K562 (cell line): ENCODE results near the gene KNSTRN. TPM values are rescaled to one million over a fixed set of nuclear protein-coding genes. Genes with fewer than 3 reads are reported as not detected.

Source experiments
- CEBPB ChIP-seq: fragments of 450-650 bp; IDR thresholded peaks from 2 replicates; pipeline ENCODE4 v1.6.1; 2016; ENCODE audit warnings: missing genetic modification characterization, missing compliant biosample characterization
- CHD2 ChIP-seq: IDR thresholded peaks from 2 replicates; pipeline ENCODE4 v1.6.1; 2011; ENCODE audit warnings: low read depth, low read length
- EZH2 ChIP-seq: IDR thresholded peaks from 2 replicates; pipeline ENCODE4 v1.6.1; 2012; ENCODE audit warnings: low read depth, mild to moderate bottlenecking, inconsistent platforms, low read length, borderline replicate concordance
- GATAD2B ChIP-seq: fragments of 450-650 bp; IDR thresholded peaks from 2 replicates; pipeline ENCODE4 v1.6.1; 2017; ENCODE audit warnings: mild to moderate bottlenecking, borderline replicate concordance
- HNRNPUL1 ChIP-seq: fragments of 200-400 bp; formaldehyde crosslinking; IDR thresholded peaks from 2 replicates; pipeline ENCODE4 v1.6.1; 2017; ENCODE audit warnings: low read length
- ILF3 ChIP-seq: fragments of 450-650 bp; IDR thresholded peaks from 2 replicates; pipeline ENCODE4 v1.6.1; 2018; ENCODE audit warnings: antibody characterized with exemption, mild to moderate bottlenecking, moderate library complexity, borderline replicate concordance
- MED1 ChIP-seq: sonication (generic); formaldehyde crosslinking; IDR thresholded peaks from 2 replicates; pipeline ENCODE4 v1.8.1; 2023; ENCODE audit warnings: missing genetic modification reagents, borderline replicate concordance
- MEF2D ChIP-seq: conservative IDR thresholded peaks from 2 replicates; pipeline ENCODE4 v1.6.1; 2016; ENCODE audit warnings: low read depth, missing genetic modification characterization, missing compliant biosample characterization
- MEIS2 ChIP-seq: fragments of 450-650 bp; IDR thresholded peaks from 2 replicates; pipeline ENCODE4 v1.6.1; 2014; ENCODE audit warnings: mild to moderate bottlenecking; ENCODE audit not compliant: partially characterized antibody
- SLC30A9 ChIP-seq: fragments of 250-450 bp; sonication (Bioruptor Pico); IDR thresholded peaks from 2 replicates; pipeline ENCODE4 v1.8.0; 2022; ENCODE audit warnings: mild to moderate bottlenecking, moderate library complexity
- XRCC4 ChIP-seq: IDR thresholded peaks from one replicate; pipeline ENCODE4 v1.6.1; 2011; ENCODE audit not compliant: insufficient read depth, insufficient read length; ENCODE audit errors: extremely low read depth
- ZBTB1 ChIP-seq: sonication (generic); formaldehyde crosslinking; IDR thresholded peaks from 2 replicates; pipeline ENCODE4 v1.8.1; 2023; ENCODE audit warnings: missing genetic modification reagents, low read depth, mild to moderate bottlenecking, borderline replicate concordance
- ZC3H11A ChIP-seq: IDR thresholded peaks from 2 replicates; pipeline ENCODE4 v1.6.1; 2012; ENCODE audit warnings: low read depth, low read length, improper control_type of control experiment
- ZNF184 ChIP-seq: sonication (generic); formaldehyde crosslinking; IDR thresholded peaks from 2 replicates; pipeline ENCODE4 v1.5.0; 2020; ENCODE audit warnings: missing genetic modification reagents
- ZNF431 ChIP-seq: sonication (generic); formaldehyde crosslinking; IDR thresholded peaks from 2 replicates; pipeline ENCODE4 v1.8.0; 2022; ENCODE audit warnings: mild to moderate bottlenecking, missing genetic modification reagents
- ZNF77 ChIP-seq: fragments of 250-450 bp; sonication (Bioruptor Pico); IDR thresholded peaks from 2 replicates; pipeline ENCODE4 v1.5.0; 2020
- polyA plus RNA-seq, 8 experiments: library from polyadenylated mRNA; depleted of rRNA in 4 of 8; stranded (reverse) in 5 of 8; unstranded in 3 of 8; fragments of >200 nt; fragmentation: Nextera tagmentation in 2 of 8; fragmentation: Illumina TruSeq in 1 of 8; extraction: Ambion mirVana in 2 of 8; extraction: Trizol in 1 of 8; gene quantifications; 2 replicates each; pipeline versions ENCODE4 v1.2.1 to v1.2.3, GENCODE V29; 2011 to 2014; ENCODE audit warnings: inconsistent platforms in 1 of 8, missing spikeins in 1 of 8
- total RNA-seq, 7 experiments: library from RNA; depleted of rRNA in 6 of 7; stranded (reverse); fragments of >200 nt in 6 of 7; fragmentation: Illumina TruSeq in 2 of 7; extraction: Trizol in 2 of 7; gene quantifications; 2 replicates each; pipeline versions ENCODE4 v1.2.1 to v1.2.3, GENCODE V29; 2011 to 2021; ENCODE audit warnings: low replicate concordance in 1 of 7
- TF ChIP-seq, protein P1 (sequence below): sonication (generic); formaldehyde crosslinking; IDR thresholded peaks from 2 replicates; pipeline ENCODE4 v1.9.0; 2022; ENCODE audit warnings: mild to moderate bottlenecking, missing genetic modification reagents
- TF ChIP-seq, protein P2 (sequence below), 3 experiments: fragments of 200-800 bp in 1 of 3; fragments of 250-450 bp in 1 of 3; fragments of 450-650 bp in 1 of 3; sonication (Bioruptor Pico) in 1 of 3; sonication (Bioruptor generic) in 1 of 3; formaldehyde crosslinking in 1 of 3; IDR thresholded peaks; 2 replicates each; pipeline versions ENCODE4 v1.6.1 to v1.8.0; 2016 to 2022; ENCODE audit warnings: mild to moderate bottlenecking in 2 of 3, missing genetic modification characterization in 2 of 3, missing compliant biosample characterization in 1 of 3, moderate library complexity in 1 of 3
- TF ChIP-seq, protein P3 (sequence below): fragments of 450-650 bp; formaldehyde crosslinking; IDR thresholded peaks from 2 replicates; pipeline ENCODE4 v1.4.0; 2020; ENCODE audit warnings: mild to moderate bottlenecking
- TF ChIP-seq, protein P4 (sequence below): sonication (generic); formaldehyde crosslinking; IDR thresholded peaks from 2 replicates; pipeline ENCODE4 v1.5.0; 2020; ENCODE audit warnings: missing genetic modification reagents
- TF ChIP-seq, protein P5 (sequence below): IDR thresholded peaks from 2 replicates; pipeline ENCODE4 v1.6.1; 2014; ENCODE audit warnings: antibody characterized with exemption

Gene KNSTRN
- total and polyA plus RNA-seq, 9 of the 15 experiments (the other 6 are each of a cell fraction or from before 2014, with no cell fraction given) = 48.7 to 88.2 (median 66.3) TPM

DNA sequence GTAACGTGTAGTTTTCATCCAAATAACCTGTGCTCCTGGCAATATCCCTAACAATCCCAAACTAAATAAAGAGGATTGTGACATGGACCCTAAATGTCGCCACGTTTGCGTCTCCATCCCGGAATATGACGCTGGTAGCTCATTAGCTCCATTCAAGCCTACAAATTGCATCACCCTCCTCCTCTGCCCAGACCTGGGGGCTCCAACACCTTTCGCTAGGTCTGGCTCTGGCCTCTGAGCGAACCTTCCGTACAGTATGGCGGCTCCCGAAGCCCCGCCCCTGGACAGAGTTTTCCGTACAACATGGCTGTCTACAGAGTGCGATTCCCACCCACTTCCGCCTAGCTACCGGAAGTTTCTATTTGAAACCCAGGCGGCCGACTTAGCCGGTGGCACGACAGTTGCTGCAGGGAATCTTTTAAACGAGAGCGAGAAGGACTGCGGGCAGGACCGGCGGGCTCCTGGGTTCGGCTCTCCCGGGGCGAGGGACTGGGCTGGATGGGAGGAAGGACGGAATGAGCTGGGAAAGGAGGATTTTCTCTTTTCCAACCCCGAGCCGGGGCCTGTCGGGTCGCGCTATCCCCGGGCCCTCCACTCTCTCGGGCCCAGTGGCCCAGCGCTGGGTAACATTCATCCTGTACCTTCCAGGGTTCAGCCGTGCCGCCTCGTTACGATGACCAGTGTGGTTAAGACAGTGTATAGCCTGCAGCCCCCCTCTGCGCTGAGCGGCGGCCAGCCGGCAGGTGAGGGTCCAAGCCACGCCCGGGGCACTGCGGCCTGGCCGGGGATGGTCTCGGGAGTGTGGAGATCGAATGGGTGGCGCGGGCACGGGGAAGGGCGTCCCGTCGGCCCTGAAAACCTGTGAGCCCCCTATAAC, at the start of gene KNSTRN (continued):
- TF ChIP-seq ZBTB1 = no peak
- TF ChIP-seq ZNF431 = 0 out of 2 replicates have a peak, but pooled peaks have one; percentile 54
- no peak for TF ChIP-seq ZNF184 (CRISPR knock-in tag)
- no peak for TF ChIP-seq MED1 (CRISPR knock-in tag)
- no peak for TF ChIP-seq ZC3H11A
- no peak for TF ChIP-seq MEIS2
- TF ChIP-seq, protein P1, sequence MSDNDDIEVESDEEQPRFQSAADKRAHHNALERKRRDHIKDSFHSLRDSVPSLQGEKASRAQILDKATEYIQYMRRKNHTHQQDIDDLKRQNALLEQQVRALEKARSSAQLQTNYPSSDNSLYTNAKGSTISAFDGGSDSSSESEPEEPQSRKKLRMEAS = no peak
- no peak for TF ChIP-seq GATAD2B
- TF ChIP-seq, protein P2, sequence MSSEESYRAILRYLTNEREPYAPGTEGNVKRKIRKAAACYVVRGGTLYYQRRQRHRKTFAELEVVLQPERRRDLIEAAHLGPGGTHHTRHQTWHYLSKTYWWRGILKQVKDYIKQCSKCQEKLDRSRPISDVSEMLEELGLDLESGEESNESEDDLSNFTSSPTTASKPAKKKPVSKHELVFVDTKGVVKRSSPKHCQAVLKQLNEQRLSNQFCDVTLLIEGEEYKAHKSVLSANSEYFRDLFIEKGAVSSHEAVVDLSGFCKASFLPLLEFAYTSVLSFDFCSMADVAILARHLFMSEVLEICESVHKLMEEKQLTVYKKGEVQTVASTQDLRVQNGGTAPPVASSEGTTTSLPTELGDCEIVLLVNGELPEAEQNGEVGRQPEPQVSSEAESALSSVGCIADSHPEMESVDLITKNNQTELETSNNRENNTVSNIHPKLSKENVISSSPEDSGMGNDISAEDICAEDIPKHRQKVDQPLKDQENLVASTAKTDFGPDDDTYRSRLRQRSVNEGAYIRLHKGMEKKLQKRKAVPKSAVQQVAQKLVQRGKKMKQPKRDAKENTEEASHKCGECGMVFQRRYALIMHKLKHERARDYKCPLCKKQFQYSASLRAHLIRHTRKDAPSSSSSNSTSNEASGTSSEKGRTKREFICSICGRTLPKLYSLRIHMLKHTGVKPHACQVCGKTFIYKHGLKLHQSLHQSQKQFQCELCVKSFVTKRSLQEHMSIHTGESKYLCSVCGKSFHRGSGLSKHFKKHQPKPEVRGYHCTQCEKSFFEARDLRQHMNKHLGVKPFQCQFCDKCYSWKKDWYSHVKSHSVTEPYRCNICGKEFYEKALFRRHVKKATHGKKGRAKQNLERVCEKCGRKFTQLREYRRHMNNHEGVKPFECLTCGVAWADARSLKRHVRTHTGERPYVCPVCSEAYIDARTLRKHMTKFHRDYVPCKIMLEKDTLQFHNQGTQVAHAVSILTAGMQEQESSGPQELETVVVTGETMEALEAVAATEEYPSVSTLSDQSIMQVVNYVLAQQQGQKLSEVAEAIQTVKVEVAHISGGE (CRISPR knock-in tag; IDR thresholded peaks at IDR 0.05) = peak; percentile 91 to 99 (median 97); a peak in 5 of 6 replicates
- TF ChIP-seq, protein P3, sequence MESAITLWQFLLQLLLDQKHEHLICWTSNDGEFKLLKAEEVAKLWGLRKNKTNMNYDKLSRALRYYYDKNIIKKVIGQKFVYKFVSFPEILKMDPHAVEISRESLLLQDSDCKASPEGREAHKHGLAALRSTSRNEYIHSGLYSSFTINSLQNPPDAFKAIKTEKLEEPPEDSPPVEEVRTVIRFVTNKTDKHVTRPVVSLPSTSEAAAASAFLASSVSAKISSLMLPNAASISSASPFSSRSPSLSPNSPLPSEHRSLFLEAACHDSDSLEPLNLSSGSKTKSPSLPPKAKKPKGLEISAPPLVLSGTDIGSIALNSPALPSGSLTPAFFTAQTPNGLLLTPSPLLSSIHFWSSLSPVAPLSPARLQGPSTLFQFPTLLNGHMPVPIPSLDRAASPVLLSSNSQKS (CRISPR knock-in tag) = no peak
- no peak for TF ChIP-seq ILF3
- TF ChIP-seq, protein P4, sequence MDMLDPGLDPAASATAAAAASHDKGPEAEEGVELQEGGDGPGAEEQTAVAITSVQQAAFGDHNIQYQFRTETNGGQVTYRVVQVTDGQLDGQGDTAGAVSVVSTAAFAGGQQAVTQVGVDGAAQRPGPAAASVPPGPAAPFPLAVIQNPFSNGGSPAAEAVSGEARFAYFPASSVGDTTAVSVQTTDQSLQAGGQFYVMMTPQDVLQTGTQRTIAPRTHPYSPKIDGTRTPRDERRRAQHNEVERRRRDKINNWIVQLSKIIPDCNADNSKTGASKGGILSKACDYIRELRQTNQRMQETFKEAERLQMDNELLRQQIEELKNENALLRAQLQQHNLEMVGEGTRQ = no peak
- TF ChIP-seq CEBPB (tag) = 0 out of 2 replicates have a peak, but pooled peaks have one; percentile 22
- TF ChIP-seq, protein P5, sequence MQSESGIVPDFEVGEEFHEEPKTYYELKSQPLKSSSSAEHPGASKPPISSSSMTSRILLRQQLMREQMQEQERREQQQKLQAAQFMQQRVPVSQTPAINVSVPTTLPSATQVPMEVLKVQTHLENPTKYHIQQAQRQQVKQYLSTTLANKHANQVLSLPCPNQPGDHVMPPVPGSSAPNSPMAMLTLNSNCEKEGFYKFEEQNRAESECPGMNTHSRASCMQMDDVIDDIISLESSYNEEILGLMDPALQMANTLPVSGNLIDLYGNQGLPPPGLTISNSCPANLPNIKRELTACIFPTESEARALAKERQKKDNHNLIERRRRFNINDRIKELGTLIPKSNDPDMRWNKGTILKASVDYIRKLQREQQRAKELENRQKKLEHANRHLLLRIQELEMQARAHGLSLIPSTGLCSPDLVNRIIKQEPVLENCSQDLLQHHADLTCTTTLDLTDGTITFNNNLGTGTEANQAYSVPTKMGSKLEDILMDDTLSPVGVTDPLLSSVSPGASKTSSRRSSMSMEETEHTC = no peak
- TF ChIP-seq MEF2D = no peak
- TF ChIP-seq ZNF77 (CRISPR knock-in tag) = no peak
- TF ChIP-seq SLC30A9 = no peak
- no peak for TF ChIP-seq CHD2
- no peak for TF ChIP-seq HNRNPUL1
- no peak for TF ChIP-seq XRCC4
- TF ChIP-seq EZH2 = no peak
